AG09319 (cell line): Measurements from ENCODE around the gene CDK17.

ENCODE experiments used
- DNase-seq: peaks from one replicate; pipeline ENCODE4 v3.0.0-alpha.2; 2010; ENCODE audit warnings: low read depth; ENCODE audit errors: extremely low read depth
- CTCF ChIP-seq: IDR thresholded peaks from 2 replicates; pipeline ENCODE4 v1.5.1; 2011; ENCODE audit warnings: low read depth, mild to moderate bottlenecking, inconsistent platforms, low read length, moderate library complexity

CDK17 gene

GRCh38 chr12:96399919-96400630, at the start of gene CDK17:
Gene CDK17, minus strand, starts transcription at chr12:96400439. Its CDS starts 65,603 bp downstream, at chr12:96334836.
- TF ChIP-seq CTCF, result peak; percentile 22
- peak; percentile 61 for DNase-seq

DNA sequence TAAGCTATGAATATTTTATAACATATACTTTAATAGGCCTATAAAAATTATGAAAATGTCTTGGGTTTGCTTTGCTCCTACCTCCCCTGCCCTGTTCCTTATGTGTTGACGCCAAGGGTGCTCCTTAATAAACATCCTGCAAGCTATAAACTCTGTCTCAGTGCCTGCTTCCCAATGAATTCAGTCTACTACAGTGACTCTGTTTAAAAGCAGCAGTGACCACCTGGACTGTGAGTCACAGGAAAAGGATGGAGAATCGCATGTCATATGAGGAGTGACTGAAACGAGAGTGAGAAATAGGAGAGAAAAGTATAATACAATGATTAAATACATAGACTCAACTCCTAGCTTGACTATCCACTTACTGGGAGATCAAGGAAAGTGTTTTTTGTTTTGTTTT, 48.1 kb upstream of the CDK17 start:
- DNase-seq, result no peak
- TF ChIP-seq CTCF, result no peak

GRCh38 chr12:96447256-96447655, 47.0 kb upstream of the CDK17 start:
- no peak for DNase-seq
- no peak for TF ChIP-seq CTCF

- TF ChIP-seq CTCF, result no peak
- no peak for DNase-seq
These were observed 45.7 kb upstream of the CDK17 start for GRCh38 chr12:96445691-96446583.

GRCh38 chr12:96444399-96444798, 44.2 kb upstream of the CDK17 start:
- TF ChIP-seq CTCF, result no peak

DNA sequence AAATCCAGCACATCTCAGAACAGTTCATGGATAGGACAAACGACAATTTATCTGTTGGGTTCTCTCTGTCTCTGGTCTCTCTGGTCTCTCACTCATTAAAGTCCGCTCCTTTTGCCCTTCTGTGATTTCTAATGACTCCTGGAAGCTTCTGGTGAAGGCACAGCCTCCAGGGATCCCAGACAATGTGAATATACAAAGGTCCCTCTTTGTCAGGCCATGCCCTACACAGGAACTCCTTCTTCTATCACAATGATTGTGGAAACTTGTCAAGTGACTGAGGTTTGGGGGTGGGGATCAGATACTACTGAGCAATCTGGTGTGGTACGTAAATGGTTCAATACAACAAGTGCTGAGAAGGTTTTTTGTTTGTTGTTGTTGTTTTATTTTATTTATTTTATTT, 42.7 kb upstream of the CDK17 start:
- no peak for TF ChIP-seq CTCF
- DNase-seq, result no peak

More at GRCh38 chr12:96444399-96444798, 44.2 kb upstream of the CDK17 start:
- no peak for DNase-seq

DNA sequence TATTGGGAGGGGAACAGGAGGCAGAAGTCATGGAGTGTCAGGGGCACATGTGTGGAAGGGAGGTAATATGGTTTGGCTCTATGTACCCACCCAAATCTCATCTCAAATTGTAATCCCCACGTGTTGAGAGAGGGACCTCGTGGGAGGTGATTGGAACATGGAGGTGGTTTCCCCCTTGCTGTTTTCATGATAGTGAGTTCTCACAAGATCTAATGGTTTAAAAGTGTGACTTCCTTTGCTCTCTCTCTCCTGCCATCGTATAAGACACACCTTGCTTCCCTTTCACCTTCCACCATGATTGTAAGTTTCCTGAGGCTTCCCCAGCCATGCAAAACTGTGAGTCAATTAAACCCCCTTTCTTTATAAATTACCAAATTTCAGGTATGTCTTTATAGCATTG, 41.6 kb upstream of the CDK17 start:
- TF ChIP-seq CTCF, result no peak
- DNase-seq, result no peak
